HepG2 (cell line): Measurements from ENCODE around the gene FGD4. TPM values are rescaled to one million over a fixed set of nuclear protein-coding genes. Genes with fewer than 3 reads are reported as not detected.

ENCODE experiments used
- ATAC-seq: fragments of 200-7000 bp; cut with Tn5 transposase; 3 replicates; pipeline ENCODE4 v1.9.1; 2020; ENCODE audit warnings: mild to moderate bottlenecking, moderate library complexity
- BruUV-seq: library from RNA; stranded (reverse); fragments of 400-500 nt; replicated peaks from 2 replicates; lab custom pipeline; 2021; lab: Mats Ljungman, UMichigan
- CTCF ChIA-PET: fragments of 300-600 bp; formaldehyde crosslinking; extraction: SDS; loops from one replicate; lab custom pipeline; 2021; ENCODE audit warnings: low total read pairs, inconsistent platforms, low intra/inter-chr PET ratio; lab: Yijun Ruan, JAX
- POLR2A ChIA-PET: fragments of 350-600 bp; sonication (Branson Sonifier 250); formaldehyde crosslinking; loops from one replicate; lab custom pipeline; 2020; ENCODE audit warnings: antibody characterized with exemption, inconsistent platforms; lab: Yijun Ruan, JAX
- DNase-seq: peaks from one replicate; pipeline ENCODE4 v3.0.0-alpha.2; 2015; ENCODE audit warnings: low spot score
- FAIRE-seq: peaks from 3 replicates; lab custom pipeline; 2011; peaks lifted over from hg19 to GRCh38; lab: Jason Lieb, UNC
- H2AFZ ChIP-seq: one replicate; pipeline ENCODE4 v1.6.1; 2011; ENCODE audit warnings: low read length, inconsistent platforms
- H3K27ac ChIP-seq: fragments of 300-600 bp; 3 replicates; pipeline ENCODE4 v1.8.0; 2011; ENCODE audit warnings: mixed run types, mild to moderate bottlenecking, mixed read lengths, low read length, inconsistent platforms; ENCODE audit not compliant: insufficient read depth; ENCODE audit errors: extremely low read length
- H3K27me3 ChIP-seq, 2 experiments: fragments of 200-600 bp in 1 of 2; 2 replicates in 1 of 2; 3 replicates in 1 of 2; pipeline versions ENCODE4 v1.6.0 to v1.8.0; 2011; ENCODE audit warnings: low read length in 2 of 2, mild to moderate bottlenecking in 2 of 2, moderate library complexity in 2 of 2, inconsistent platforms in 1 of 2; ENCODE audit not compliant: insufficient read depth in 2 of 2, control insufficient read depth in 1 of 2
- H3K36me3 ChIP-seq, 2 experiments: fragments of 200-600 bp in 1 of 2; replicated peaks in 1 of 2; 2 replicates in 1 of 2; 3 replicates in 1 of 2; pipeline versions ENCODE4 v1.5.1 to v1.8.0; 2011; ENCODE audit warnings: low read length in 2 of 2, inconsistent platforms in 1 of 2; ENCODE audit not compliant: insufficient read depth in 2 of 2, control insufficient read depth in 1 of 2
- H3K4me1 ChIP-seq: 2 replicates; pipeline ENCODE4 v1.5.1; 2012; ENCODE audit warnings: low read length, inconsistent platforms; ENCODE audit not compliant: insufficient read depth
- H3K4me2 ChIP-seq: 2 replicates; pipeline ENCODE4 v1.6.0; 2011; ENCODE audit warnings: low read depth, low read length, inconsistent platforms
- H3K4me3 ChIP-seq, 3 experiments: fragments of 200-600 bp in 1 of 3; sonication (generic), shearing (Covaris generic) in 1 of 3; replicated peaks in 1 of 3; 2 replicates each; pipeline ENCODE4 v1.5.1; 2011 to 2016; ENCODE audit warnings: low read length in 3 of 3, inconsistent platforms in 2 of 3, low read depth in 2 of 3, mild to moderate bottlenecking in 2 of 3, control low read depth in 1 of 3, mixed read lengths in 1 of 3; ENCODE audit not compliant: insufficient read depth in 1 of 3
- H3K79me2 ChIP-seq: one replicate; pipeline ENCODE4 v1.6.1; 2011; ENCODE audit warnings: low read length, inconsistent platforms; ENCODE audit not compliant: insufficient read depth
- H3K9ac ChIP-seq: 2 replicates; pipeline ENCODE4 v1.6.0; 2011; ENCODE audit warnings: mild to moderate bottlenecking, low read depth, low read length, inconsistent platforms; ENCODE audit not compliant: insufficient read depth
- H3K9me3 ChIP-seq: 2 replicates; pipeline ENCODE4 v1.5.1; 2012; ENCODE audit warnings: mild to moderate bottlenecking, low read length
- H4K20me1 ChIP-seq: 2 replicates; pipeline ENCODE4 v1.6.0; 2011; ENCODE audit warnings: inconsistent platforms, mild to moderate bottlenecking, low read length, moderate library complexity; ENCODE audit not compliant: insufficient read depth
- AKAP8 ChIP-seq: sonication (generic); formaldehyde crosslinking; IDR thresholded peaks from 2 replicates; pipeline ENCODE4 v1.5.1; 2020; ENCODE audit warnings: mild to moderate bottlenecking, missing genetic modification reagents
- ATF7-NPFF ChIP-seq: sonication (generic); formaldehyde crosslinking; IDR thresholded peaks from 2 replicates; pipeline ENCODE4 v1.8.1; 2023; ENCODE audit warnings: mild to moderate bottlenecking, low read depth, missing genetic modification reagents, moderate library complexity
- ELF1 ChIP-seq: sonication (generic); formaldehyde crosslinking; IDR thresholded peaks from 2 replicates; pipeline ENCODE4 v1.4.0; 2020; ENCODE audit warnings: missing genetic modification reagents
- FOXC1 ChIP-seq: sonication (generic); formaldehyde crosslinking; IDR thresholded peaks from 2 replicates; pipeline ENCODE4 v1.8.0; 2022; ENCODE audit warnings: mild to moderate bottlenecking, missing genetic modification reagents, borderline replicate concordance
- GATA4 ChIP-seq: sonication (generic); IDR thresholded peaks from 2 replicates; pipeline ENCODE4 v1.6.1; 2016; ENCODE audit warnings: antibody characterized with exemption, low read depth, borderline replicate concordance
- HNRNPH1 ChIP-seq: fragments of 200-400 bp; formaldehyde crosslinking; optimal IDR thresholded peaks from 2 replicates; pipeline ENCODE3; 2017; ENCODE audit warnings: mild to moderate bottlenecking, low read depth, low read length
- HNRNPK ChIP-seq: fragments of 200-400 bp; formaldehyde crosslinking; IDR thresholded peaks from 2 replicates; pipeline ENCODE4 v1.6.1; 2018; ENCODE audit warnings: low read length, low read depth, moderate library complexity, mild to moderate bottlenecking; ENCODE audit not compliant: poor library complexity, severe bottlenecking
- KLF16 ChIP-seq, 2 experiments: sonication (generic) in 1 of 2; formaldehyde crosslinking in 1 of 2; IDR thresholded peaks; 2 replicates each; pipeline versions ENCODE4 v1.6.1 to v1.8.0; 2016 to 2023; ENCODE audit warnings: missing genetic modification reagents in 2 of 2, missing compliant biosample characterization in 1 of 2
- MEIS2 ChIP-seq: sonication (generic); formaldehyde crosslinking; IDR thresholded peaks from 2 replicates; pipeline ENCODE4 v1.9.0; 2021; ENCODE audit warnings: mild to moderate bottlenecking, missing genetic modification reagents
- NFE2L2 ChIP-seq: fragments of 150-350 bp; IDR thresholded peaks from 2 replicates; pipeline ENCODE4 v1.6.1; 2014; ENCODE audit warnings: low read length
- PAF1 ChIP-seq: IDR thresholded peaks from 2 replicates; pipeline ENCODE4 v1.6.1; 2016; ENCODE audit warnings: missing genetic modification reagents, missing compliant biosample characterization
- RARG ChIP-seq: sonication (generic); formaldehyde crosslinking; IDR thresholded peaks from 2 replicates; pipeline ENCODE4 v1.4.0; 2020; ENCODE audit warnings: low read depth, mild to moderate bottlenecking, missing genetic modification reagents
- SAP130 ChIP-seq: IDR thresholded peaks from 2 replicates; pipeline ENCODE4 v1.6.1; 2016; ENCODE audit warnings: low read depth
- TMF1 ChIP-seq: sonication (generic); formaldehyde crosslinking; IDR thresholded peaks from 2 replicates; pipeline ENCODE4 v1.8.1; 2022; ENCODE audit warnings: low read depth, missing genetic modification reagents
- USF2 ChIP-seq, 2 experiments: sonication (generic) in 1 of 2; formaldehyde crosslinking in 1 of 2; IDR thresholded peaks; 2 replicates each; pipeline versions ENCODE4 v1.5.1 to v1.6.1; 2011 to 2020; ENCODE audit warnings: borderline replicate concordance in 1 of 2, low read depth in 1 of 2, low read length in 1 of 2, mild to moderate bottlenecking in 1 of 2, missing genetic modification reagents in 1 of 2, moderate library complexity in 1 of 2
- ZFP82 ChIP-seq: sonication (generic); formaldehyde crosslinking; IDR thresholded peaks from 2 replicates; pipeline ENCODE4 v1.5.1; 2020; ENCODE audit warnings: mild to moderate bottlenecking, missing genetic modification reagents, borderline replicate concordance
- ZGPAT ChIP-seq: IDR thresholded peaks from 2 replicates; pipeline ENCODE4 v1.6.1; 2016; ENCODE audit warnings: mild to moderate bottlenecking
- ZNF496 ChIP-seq: sonication (generic); formaldehyde crosslinking; IDR thresholded peaks from 2 replicates; pipeline ENCODE4 v1.8.1; 2023; ENCODE audit warnings: mild to moderate bottlenecking, moderate library complexity, missing genetic modification reagents; ENCODE audit not compliant: insufficient replicate concordance
- ZNF615 ChIP-seq: sonication (generic); formaldehyde crosslinking; IDR thresholded peaks from 2 replicates; pipeline ENCODE4 v1.5.0; 2020; ENCODE audit warnings: mild to moderate bottlenecking, missing genetic modification reagents, borderline replicate concordance
- ZSCAN12 ChIP-seq: sonication (generic); formaldehyde crosslinking; IDR thresholded peaks from 2 replicates; pipeline ENCODE4 v1.9.0; 2021; ENCODE audit warnings: mild to moderate bottlenecking, missing genetic modification reagents
- WGBS: methylation state at CpG from one replicate; pipeline ENCODE4 v1.1.6; 2017; ENCODE audit warnings: low lambda C conversion rate; 5-methylcytosine and 5-hydroxymethylcytosine counted together
- in situ Hi-C: cut with HindIII; loops from 2 replicates; pipeline ENCODE4 v1.10.0; 2017; ENCODE audit warnings: low pct_unique_long_range_greater_than_20kb; ENCODE audit not compliant: extremely low pct_ligation_motif_present
- intact Hi-C: fragments of 100-400 bp; cut with micrococcal nuclease; formaldehyde crosslinking; loops from one replicate; pipeline ENCODE4 v1.10.0; 2022; ENCODE audit not compliant: unreplicated experiment
- polyA plus RNA-seq, 8 experiments: library from polyadenylated mRNA; depleted of rRNA in 3 of 8; stranded (reverse) in 7 of 8; unstranded in 1 of 8; fragments of >200 nt; fragmentation: Illumina TruSeq in 4 of 8; extraction: Trizol in 4 of 8; gene quantifications; 2 replicates each; pipeline versions ENCODE4 v1.2.1 to v1.2.3, GENCODE V29; 2011 to 2016; ENCODE audit warnings: low read depth in 4 of 8, missing spikeins in 1 of 8, mixed read lengths in 1 of 8; ENCODE audit not compliant: insufficient read depth in 1 of 8
- total RNA-seq, 5 experiments: library from RNA; depleted of rRNA; stranded (reverse); fragments of >200 nt; fragmentation: Illumina TruSeq; extraction: Trizol; gene quantifications; 2 replicates each; pipeline ENCODE4 v1.2.3, GENCODE V29; 2016; ENCODE audit warnings: low read depth in 1 of 5

FGD4 gene
- total and polyA plus RNA-seq, 2 of the 13 experiments (the other 11 are each of a cell fraction or from before 2014, with no cell fraction given), result 4.6 to 6.6 TPM

GRCh38 chr12:32598688-32599087 is 199.3 kb downstream of the FGD4 start (continued):
- TF ChIP-seq HNRNPH1, result no peak
- TF ChIP-seq FOXC1 (CRISPR knock-in tag), result no peak
- TF ChIP-seq ELF1 (CRISPR knock-in tag), result no peak
- no peak for TF ChIP-seq RARG (CRISPR knock-in tag)

- in situ Hi-C loops, result no loop called here
- Histone ChIP-seq H3K36me3 (peaks cover 0 to 25% of the 10 kb centered on the region in 2 experiments; a peak in 3 of 5 replicates), H2AFZ (no peak overlapping the region), H4K20me1 (no peaks in the 10 kb centered on the region), H3K27ac (no peak overlapping the region), H3K79me2 (no peaks in the 10 kb centered on the region), H3K9ac (no peak overlapping the region), H3K4me1 (peaks cover 10% of the 10 kb centered on the region), H3K27me3 (no peaks in the 10 kb centered on the region), H3K4me3 (no peak overlapping the region), H3K9me3 (no peaks in the 10 kb centered on the region), H3K4me2 (no peak overlapping the region)
- no TSS peak for BruUV-seq
- 95% methylated on average over 2 of the region's 2 CpGs for WGBS
- ChIA-PET POLR2A (no interaction called here), CTCF (no interaction called here)
- intact Hi-C loops, result no loop called here
- no peak for FAIRE-seq
- DNase-seq, result no peak
- no peak for ATAC-seq
- TF ChIP-seq AKAP8 (CRISPR knock-in tag) (no peak), SAP130 (CRISPR knock-in tag) (no peak), ZGPAT (CRISPR knock-in tag) (no peak), GATA4 (no peak), ZSCAN12 (CRISPR knock-in tag) (no peak), ATF7-NPFF (no peak), ZNF615 (CRISPR knock-in tag) (no peak), PAF1 (CRISPR knock-in tag) (no peak), KLF16 (CRISPR knock-in tag; IDR thresholded peaks at IDR 0.05) (no peak), FOXC1 (CRISPR knock-in tag) (no peak), ZNF496 (CRISPR knock-in tag) (no peak), USF2 (IDR thresholded peaks at IDR 0.05; ENCODE audit: low read depth, low read length) (no peak), USF2 (CRISPR knock-in tag; IDR thresholded peaks at IDR 0.05; ENCODE audit: borderline replicate concordance) (no peak), TMF1 (CRISPR knock-in tag) (no peak), ZFP82 (no peak), NFE2L2 (no peak), MEIS2 (no peak), HNRNPK (no peak)
Observed at GRCh38 chr12:32600681-32601080, 201.3 kb downstream of the FGD4 start.
